ENCODE data around the gene MCF2L.
A peak's percentile ranks its signal among the peaks of the same experiment; 100 is the strongest.

MCF2L gene

GRCh38 chr13:113033054-113033850, 64.2 kb downstream of the MCF2L start:
- in situ Hi-C loops (cut with HindIII; ENCODE audit: low sequenced_read_pairs), result no loop called here
- no peak for TF ChIP-seq CTCF (IDR thresholded peaks at IDR 0.05; ENCODE audit: low read depth, low read length, missing control alignments)
- no peak overlapping the region for H3K4me3 ChIP-seq (ENCODE audit: low read depth, low read length)
- DNase-seq (ENCODE audit: low read depth), result no peak

GRCh38 chr13:113034451-113035212, 65.6 kb downstream of the MCF2L start:
- DNase-seq (ENCODE audit: low read depth), result peak; percentile 16
- in situ Hi-C loops (cut with HindIII; ENCODE audit: low sequenced_read_pairs), result no loop called here
- peak; percentile 79 for TF ChIP-seq CTCF (IDR thresholded peaks at IDR 0.05; ENCODE audit: low read depth, low read length, missing control alignments)
- no peak overlapping the region for H3K4me3 ChIP-seq (ENCODE audit: low read depth, low read length)

- DNase-seq (ENCODE audit: low read depth), result no peak
- no peak for TF ChIP-seq CTCF (IDR thresholded peaks at IDR 0.05; ENCODE audit: low read depth, low read length, missing control alignments)
- in situ Hi-C loops (cut with HindIII; ENCODE audit: low sequenced_read_pairs), result no loop called here
- H3K4me3 ChIP-seq (ENCODE audit: low read depth, low read length), result no peak overlapping the region
These were observed 66.3 kb downstream of the MCF2L start for GRCh38 chr13:113035213-113035800.

GRCh38 chr13:113036401-113036800, 67.4 kb downstream of the MCF2L start:
- no peak for DNase-seq (ENCODE audit: low read depth)
- in situ Hi-C loops (cut with HindIII; ENCODE audit: low sequenced_read_pairs), result no loop called here
- no peak for TF ChIP-seq CTCF (IDR thresholded peaks at IDR 0.05; ENCODE audit: low read depth, low read length, missing control alignments)
- H3K4me3 ChIP-seq (ENCODE audit: low read depth, low read length), result no peak overlapping the region

GRCh38 chr13:113040031-113040430, 71.0 kb downstream of the MCF2L start:
- in situ Hi-C loops (cut with HindIII; ENCODE audit: low sequenced_read_pairs), result no loop called here
- no peak overlapping the region for H3K4me3 ChIP-seq (ENCODE audit: low read depth, low read length)
- DNase-seq (ENCODE audit: low read depth), result no peak
- TF ChIP-seq CTCF (IDR thresholded peaks at IDR 0.05; ENCODE audit: low read depth, low read length, missing control alignments), result no peak

GRCh38 chr13:113040597-113041292, 71.7 kb downstream of the MCF2L start:
- in situ Hi-C loops (cut with HindIII; ENCODE audit: low sequenced_read_pairs), result no loop called here
- no peak for DNase-seq (ENCODE audit: low read depth)
- H3K4me3 ChIP-seq (ENCODE audit: low read depth, low read length), result no peak overlapping the region
- TF ChIP-seq CTCF (IDR thresholded peaks at IDR 0.05; ENCODE audit: low read depth, low read length, missing control alignments), result no peak

Data from astrocyte of the cerebellum (primary cell).